WTC11 (cell line): ENCODE results near the gene VPS35L. TPM values are rescaled to one million over a fixed set of nuclear protein-coding genes. Genes with fewer than 3 reads are reported as not detected.
"Not testable (repeated sequence)": the region's sequence is repeated elsewhere in the genome, so short reads cannot be mapped to it uniquely, and the experiment has no call there.

Experiments used
- ATAC-seq: fragments of 200-7000 bp; cut with Tn5 transposase; 2 replicates; pipeline ENCODE4 v1.10.0; 2021; ENCODE audit warnings: mild to moderate bottlenecking, moderate library complexity
- CTCF ChIA-PET: fragments of 300-600 bp; sonication (Branson Sonifier 250); formaldehyde crosslinking; loops from one replicate; lab custom pipeline; 2021; ENCODE audit warnings: antibody characterized with exemption; lab: Charles Lee
- POLR2A ChIA-PET: fragments of 350-600 bp; sonication (Branson Sonifier 250); formaldehyde crosslinking; loops from one replicate; lab custom pipeline; 2021; ENCODE audit warnings: antibody characterized with exemption; lab: Charles Lee
- DNase-seq: peaks from one replicate; pipeline ENCODE4 v3.0.0; 2021; ENCODE audit warnings: low spot score
- H3K27ac Mint-ChIP-seq: 2 replicates; pipeline ENCODE4 v1.8.0; 2021; ENCODE audit warnings: mixed read lengths
- H3K27me3 Mint-ChIP-seq: 2 replicates; pipeline ENCODE4 v1.8.0; 2021; ENCODE audit warnings: low read depth, mild to moderate bottlenecking, moderate library complexity, mixed read lengths
- H3K36me3 Mint-ChIP-seq: 2 replicates; pipeline ENCODE4 v1.8.0; 2021; ENCODE audit warnings: mixed read lengths
- H3K4me1 Mint-ChIP-seq: 2 replicates; pipeline ENCODE4 v1.8.0; 2022; ENCODE audit warnings: mixed read lengths
- H3K4me3 Mint-ChIP-seq: 2 replicates; pipeline ENCODE4 v1.8.0; 2021; ENCODE audit warnings: mild to moderate bottlenecking, moderate library complexity, mixed read lengths
- H3K9me3 Mint-ChIP-seq: 2 replicates; pipeline ENCODE4 v1.8.0; 2021; ENCODE audit warnings: mixed read lengths
- ATF1 ChIP-seq: sonication (generic); formaldehyde crosslinking; IDR thresholded peaks from 2 replicates; pipeline ENCODE4 v1.8.1; 2023; ENCODE audit warnings: mild to moderate bottlenecking, moderate library complexity, missing genetic modification reagents
- KAT7 ChIP-seq: sonication (generic); formaldehyde crosslinking; IDR thresholded peaks from 2 replicates; pipeline ENCODE4 v1.8.1; 2023; ENCODE audit warnings: missing genetic modification reagents, mild to moderate bottlenecking, borderline replicate concordance
- MXD4 ChIP-seq: fragments of 250-450 bp; sonication (Bioruptor Pico); IDR thresholded peaks from 2 replicates; pipeline ENCODE4 v1.8.0; 2021; ENCODE audit warnings: mild to moderate bottlenecking, moderate library complexity, borderline replicate concordance
- MYBL2 ChIP-seq: sonication (generic); formaldehyde crosslinking; IDR thresholded peaks from 2 replicates; pipeline ENCODE4 v1.8.1; 2023; ENCODE audit warnings: mild to moderate bottlenecking, moderate library complexity, missing genetic modification reagents
- NFYB ChIP-seq: sonication (generic); formaldehyde crosslinking; conservative IDR thresholded peaks from 2 replicates; pipeline ENCODE4 v1.8.0; 2022; ENCODE audit warnings: low read depth, missing genetic modification reagents
- OVOL2 ChIP-seq: fragments of 250-450 bp; sonication (Bioruptor Pico); IDR thresholded peaks from 2 replicates; pipeline ENCODE4 v1.9.0; 2021; ENCODE audit warnings: mild to moderate bottlenecking, borderline replicate concordance
- ZBTB21 ChIP-seq: sonication (generic); formaldehyde crosslinking; IDR thresholded peaks from 2 replicates; pipeline ENCODE4 v1.8.1; 2023; ENCODE audit warnings: mild to moderate bottlenecking, missing genetic modification reagents, borderline replicate concordance
- ZNF138 ChIP-seq: sonication (generic); formaldehyde crosslinking; conservative IDR thresholded peaks from 2 replicates; pipeline ENCODE4 v1.8.1; 2022; ENCODE audit warnings: mild to moderate bottlenecking, moderate library complexity, missing genetic modification reagents
- total RNA-seq: library from RNA; stranded (reverse); gene quantifications from 3 replicates; pipeline ENCODE4 v1.2.3, GENCODE V29; 2021
- TF ChIP-seq, protein P1 (sequence below): sonication (generic); formaldehyde crosslinking; IDR thresholded peaks from 2 replicates; pipeline ENCODE4 v1.8.1; 2022; ENCODE audit warnings: mild to moderate bottlenecking, missing genetic modification reagents, moderate library complexity, borderline replicate concordance
- TF ChIP-seq, protein P2 (sequence below): sonication (generic); formaldehyde crosslinking; IDR thresholded peaks from 2 replicates; pipeline ENCODE4 v1.8.0; 2023; ENCODE audit warnings: missing genetic modification reagents, mild to moderate bottlenecking, borderline replicate concordance
- TF ChIP-seq, protein P3 (sequence below): sonication (generic); formaldehyde crosslinking; IDR thresholded peaks from 2 replicates; pipeline ENCODE4 v1.8.1; 2023; ENCODE audit warnings: mild to moderate bottlenecking, missing genetic modification reagents
- TF ChIP-seq, protein P4 (sequence below): fragments of 250-450 bp; sonication (Bioruptor Pico); IDR thresholded peaks from 2 replicates; pipeline ENCODE4 v2.1.2; 2022; ENCODE audit warnings: mild to moderate bottlenecking, moderate library complexity

The VPS35L gene
- total RNA-seq, 1 experiment from 2014 or later, result 59.7 TPM

DNA sequence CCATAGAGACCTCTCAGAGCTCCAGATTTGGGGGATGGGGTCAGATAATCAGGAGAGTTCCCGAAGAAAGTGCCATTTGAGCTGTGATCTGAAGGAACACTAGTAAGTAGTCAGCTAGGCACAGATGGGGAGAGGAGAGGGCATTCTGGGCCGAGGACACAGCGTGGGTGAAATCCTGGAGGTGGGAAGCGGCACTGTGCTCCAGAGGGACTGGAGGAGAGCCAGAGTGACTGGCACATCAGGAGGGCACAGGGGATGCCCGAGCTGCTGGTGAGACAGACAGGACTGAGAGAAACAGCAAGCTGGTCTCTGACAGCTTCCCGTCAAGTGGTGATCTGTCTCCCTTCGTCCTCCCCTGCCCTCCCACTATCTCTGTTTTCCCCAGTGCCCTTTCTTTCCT is 121.9 kb downstream of the VPS35L start (continued):
- TF ChIP-seq, protein P1, sequence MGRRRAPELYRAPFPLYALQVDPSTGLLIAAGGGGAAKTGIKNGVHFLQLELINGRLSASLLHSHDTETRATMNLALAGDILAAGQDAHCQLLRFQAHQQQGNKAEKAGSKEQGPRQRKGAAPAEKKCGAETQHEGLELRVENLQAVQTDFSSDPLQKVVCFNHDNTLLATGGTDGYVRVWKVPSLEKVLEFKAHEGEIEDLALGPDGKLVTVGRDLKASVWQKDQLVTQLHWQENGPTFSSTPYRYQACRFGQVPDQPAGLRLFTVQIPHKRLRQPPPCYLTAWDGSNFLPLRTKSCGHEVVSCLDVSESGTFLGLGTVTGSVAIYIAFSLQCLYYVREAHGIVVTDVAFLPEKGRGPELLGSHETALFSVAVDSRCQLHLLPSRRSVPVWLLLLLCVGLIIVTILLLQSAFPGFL (CRISPR knock-in tag), result no peak
- no peak for TF ChIP-seq MYBL2 (CRISPR knock-in tag)
- TF ChIP-seq MXD4 (CRISPR knock-in tag), result no peak
- TF ChIP-seq NFYB, result no peak
- no peak for TF ChIP-seq KAT7 (CRISPR knock-in tag)
- TF ChIP-seq, protein P2, sequence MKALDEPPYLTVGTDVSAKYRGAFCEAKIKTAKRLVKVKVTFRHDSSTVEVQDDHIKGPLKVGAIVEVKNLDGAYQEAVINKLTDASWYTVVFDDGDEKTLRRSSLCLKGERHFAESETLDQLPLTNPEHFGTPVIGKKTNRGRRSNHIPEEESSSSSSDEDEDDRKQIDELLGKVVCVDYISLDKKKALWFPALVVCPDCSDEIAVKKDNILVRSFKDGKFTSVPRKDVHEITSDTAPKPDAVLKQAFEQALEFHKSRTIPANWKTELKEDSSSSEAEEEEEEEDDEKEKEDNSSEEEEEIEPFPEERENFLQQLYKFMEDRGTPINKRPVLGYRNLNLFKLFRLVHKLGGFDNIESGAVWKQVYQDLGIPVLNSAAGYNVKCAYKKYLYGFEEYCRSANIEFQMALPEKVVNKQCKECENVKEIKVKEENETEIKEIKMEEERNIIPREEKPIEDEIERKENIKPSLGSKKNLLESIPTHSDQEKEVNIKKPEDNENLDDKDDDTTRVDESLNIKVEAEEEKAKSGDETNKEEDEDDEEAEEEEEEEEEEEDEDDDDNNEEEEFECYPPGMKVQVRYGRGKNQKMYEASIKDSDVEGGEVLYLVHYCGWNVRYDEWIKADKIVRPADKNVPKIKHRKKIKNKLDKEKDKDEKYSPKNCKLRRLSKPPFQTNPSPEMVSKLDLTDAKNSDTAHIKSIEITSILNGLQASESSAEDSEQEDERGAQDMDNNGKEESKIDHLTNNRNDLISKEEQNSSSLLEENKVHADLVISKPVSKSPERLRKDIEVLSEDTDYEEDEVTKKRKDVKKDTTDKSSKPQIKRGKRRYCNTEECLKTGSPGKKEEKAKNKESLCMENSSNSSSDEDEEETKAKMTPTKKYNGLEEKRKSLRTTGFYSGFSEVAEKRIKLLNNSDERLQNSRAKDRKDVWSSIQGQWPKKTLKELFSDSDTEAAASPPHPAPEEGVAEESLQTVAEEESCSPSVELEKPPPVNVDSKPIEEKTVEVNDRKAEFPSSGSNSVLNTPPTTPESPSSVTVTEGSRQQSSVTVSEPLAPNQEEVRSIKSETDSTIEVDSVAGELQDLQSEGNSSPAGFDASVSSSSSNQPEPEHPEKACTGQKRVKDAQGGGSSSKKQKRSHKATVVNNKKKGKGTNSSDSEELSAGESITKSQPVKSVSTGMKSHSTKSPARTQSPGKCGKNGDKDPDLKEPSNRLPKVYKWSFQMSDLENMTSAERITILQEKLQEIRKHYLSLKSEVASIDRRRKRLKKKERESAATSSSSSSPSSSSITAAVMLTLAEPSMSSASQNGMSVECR (CRISPR knock-in tag), result no peak
- TF ChIP-seq, protein P3, sequence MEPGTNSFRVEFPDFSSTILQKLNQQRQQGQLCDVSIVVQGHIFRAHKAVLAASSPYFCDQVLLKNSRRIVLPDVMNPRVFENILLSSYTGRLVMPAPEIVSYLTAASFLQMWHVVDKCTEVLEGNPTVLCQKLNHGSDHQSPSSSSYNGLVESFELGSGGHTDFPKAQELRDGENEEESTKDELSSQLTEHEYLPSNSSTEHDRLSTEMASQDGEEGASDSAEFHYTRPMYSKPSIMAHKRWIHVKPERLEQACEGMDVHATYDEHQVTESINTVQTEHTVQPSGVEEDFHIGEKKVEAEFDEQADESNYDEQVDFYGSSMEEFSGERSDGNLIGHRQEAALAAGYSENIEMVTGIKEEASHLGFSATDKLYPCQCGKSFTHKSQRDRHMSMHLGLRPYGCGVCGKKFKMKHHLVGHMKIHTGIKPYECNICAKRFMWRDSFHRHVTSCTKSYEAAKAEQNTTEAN (CRISPR knock-in tag), result no peak
- no peak for TF ChIP-seq ATF1 (CRISPR knock-in tag)
- TF ChIP-seq, protein P4, sequence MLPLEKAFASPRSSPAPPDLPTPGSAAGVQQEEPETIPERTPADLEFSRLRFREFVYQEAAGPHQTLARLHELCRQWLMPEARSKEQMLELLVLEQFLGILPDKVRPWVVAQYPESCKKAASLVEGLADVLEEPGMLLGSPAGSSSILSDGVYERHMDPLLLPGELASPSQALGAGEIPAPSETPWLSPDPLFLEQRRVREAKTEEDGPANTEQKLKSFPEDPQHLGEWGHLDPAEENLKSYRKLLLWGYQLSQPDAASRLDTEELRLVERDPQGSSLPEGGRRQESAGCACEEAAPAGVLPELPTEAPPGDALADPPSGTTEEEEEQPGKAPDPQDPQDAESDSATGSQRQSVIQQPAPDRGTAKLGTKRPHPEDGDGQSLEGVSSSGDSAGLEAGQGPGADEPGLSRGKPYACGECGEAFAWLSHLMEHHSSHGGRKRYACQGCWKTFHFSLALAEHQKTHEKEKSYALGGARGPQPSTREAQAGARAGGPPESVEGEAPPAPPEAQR (CRISPR knock-in tag), result no peak

DNA sequence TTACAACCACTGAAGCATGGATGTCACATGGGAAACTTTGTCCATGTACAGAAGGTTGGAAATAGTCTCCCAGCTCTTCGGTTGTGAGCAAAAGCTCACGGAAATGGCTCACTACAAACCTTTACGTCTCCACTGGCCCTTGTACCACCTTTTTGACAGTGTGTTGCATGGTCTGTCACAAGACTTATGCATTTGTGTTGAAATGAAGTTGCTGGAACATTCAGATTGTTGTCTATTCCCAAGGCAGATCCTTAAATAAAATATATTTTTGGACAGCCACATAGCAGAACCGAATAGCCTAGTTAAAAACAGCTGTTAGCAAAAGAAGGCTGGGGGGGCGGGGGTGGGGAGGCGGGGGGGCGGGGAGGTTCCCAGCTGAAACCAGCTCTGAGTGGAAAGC is 123.3 kb downstream of the VPS35L start:
- Mint-ChIP-seq H3K27me3 (no peaks in the 10 kb centered on the region), H3K36me3 (peaks cover 18% of the 10 kb centered on the region), H3K9me3 (peaks cover 6% of the 10 kb centered on the region), H3K4me3 (no peak overlapping the region), H3K27ac (no peak overlapping the region), H3K4me1 (no peaks in the 10 kb centered on the region)
- POLR2A ChIA-PET, result no interaction called here
- CTCF ChIA-PET, result no interaction called here
- ATAC-seq (no peak), DNase-seq (no peak)
- TF ChIP-seq ZBTB21 (CRISPR knock-in tag), result no peak
- no peak for TF ChIP-seq OVOL2 (CRISPR knock-in tag)
- no peak for TF ChIP-seq ATF1 (CRISPR knock-in tag)
- TF ChIP-seq ZNF138 (CRISPR knock-in tag), result no peak

DNA sequence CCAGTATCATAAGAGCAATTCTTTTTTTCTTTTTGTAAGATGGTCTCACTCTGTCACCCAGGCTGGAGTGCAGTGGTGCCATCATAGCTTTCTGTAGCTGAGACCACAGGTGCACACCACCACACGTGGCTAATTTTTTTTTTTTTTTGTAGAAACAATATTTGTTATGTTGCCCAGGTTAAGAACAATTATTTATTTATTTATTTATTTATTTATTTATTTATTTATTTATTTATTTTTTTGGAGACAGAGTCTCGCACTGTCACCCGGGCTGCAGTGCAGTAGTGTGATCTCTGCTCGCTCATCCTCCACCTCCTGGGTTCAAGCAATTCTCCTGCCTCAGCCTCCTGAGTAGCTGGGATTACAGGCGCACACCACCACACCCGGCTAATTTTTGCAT is 123.8 kb downstream of the VPS35L start:
- H3K27me3 Mint-ChIP-seq, H3K27ac Mint-ChIP-seq, POLR2A ChIA-PET, DNase-seq, H3K9me3 Mint-ChIP-seq, H3K4me1 Mint-ChIP-seq, H3K4me3 Mint-ChIP-seq, ATAC-seq: not testable (repeated sequence)
- H3K36me3 Mint-ChIP-seq, result peaks cover 23% of the 10 kb centered on the region
- CTCF ChIA-PET, result interaction anchor here (0.8 kb wide), 1 partner anchor 9 kb away, joined by 4 read pairs; no protein-coding TSS in a partner anchor
